ENCODE results near the gene TEAD4. TPM values are rescaled to one million over a fixed set of nuclear protein-coding genes. Genes with fewer than 3 reads are reported as not detected.

TEAD4 gene
- total RNA-seq, 1 experiment from 2014 or later: 127 TPM

- H3K4me3 Mint-ChIP-seq: no peak overlapping the region
- H4K20me1 ChIP-seq (ENCODE audit: control insufficient read depth, insufficient read depth, insufficient read length): no peaks in the 10 kb centered on the region
Measured at GRCh38 chr12:2967651-2968050, 8.5 kb downstream of the TEAD4 start.

More at GRCh38 chr12:2967651-2968050, 8.5 kb downstream of the TEAD4 start:
- no peak overlapping the region for H2AK5ac ChIP-seq (ENCODE audit: insufficient read length, low read length)
- H3K23me2 ChIP-seq (ENCODE audit: insufficient read length, low read depth, low read length, poor library complexity, severe bottlenecking): peaks cover 2% of the 10 kb centered on the region
- no peak overlapping the region for H3K27ac ChIP-seq (ENCODE audit: insufficient read length, low read depth, low read length)
- no peak overlapping the region for H3K4me2 ChIP-seq (ENCODE audit: insufficient read depth, insufficient read length, low read length)
- no peak overlapping the region for H4K91ac ChIP-seq (ENCODE audit: insufficient read length, low read depth, low read length)
- Mint-ChIP-seq H3K4me1 (peaks cover 21 to 26% of the 10 kb centered on the region in 2 experiments), H3K27ac (no peak overlapping the region; a peak in 1 of 7 replicates), H3K36me3 (ENCODE audit: insufficient read depth in 1 of 3, low read depth in 3 of 3) (peaks cover 13 to 71% (median 22%) of the 10 kb centered on the region in 3 experiments), H3K27me3 (ENCODE audit: low read depth) (no peaks in the 10 kb centered on the region), H3K9me3 (no peaks in the 10 kb centered on the region)
- H3K56ac ChIP-seq (ENCODE audit: insufficient read length, low read depth, low read length): no peak overlapping the region
- H3K18ac ChIP-seq (ENCODE audit: insufficient read length, low read depth, low read length): no peak overlapping the region
- no peak overlapping the region for H2BK15ac ChIP-seq (ENCODE audit: low read depth, low read length)
- no peaks in the 10 kb centered on the region for H3K27me3 ChIP-seq (ENCODE audit: insufficient read depth, low read length)
- no peak overlapping the region for H2BK120ac ChIP-seq (ENCODE audit: low read depth, low read length, poor library complexity, severe bottlenecking)
- no CpG with 5 or more reads among the region's 2 CpGs for WGBS (ENCODE audit: extremely low coverage, insufficient read length, low lambda C conversion rate)
- peaks cover 36% of the 10 kb centered on the region; the same call in 1 of the 2 replicates for H3K79me2 ChIP-seq (ENCODE audit: insufficient read depth, low read length)
- no peak overlapping the region for H4K5ac ChIP-seq (ENCODE audit: insufficient read length, low read depth, low read length)
- no peak overlapping the region for H2AFZ ChIP-seq (ENCODE audit: low read length)
- H3K79me1 ChIP-seq (ENCODE audit: insufficient read depth, low read depth, low read length, poor library complexity, severe bottlenecking): peaks cover 7% of the 10 kb centered on the region
- H2BK12ac ChIP-seq (ENCODE audit: insufficient read length, low read depth, low read length): no peak overlapping the region
- TF ChIP-seq CTCF (conservative IDR thresholded peaks at IDR 0.05): no peak
- H2BK20ac ChIP-seq (ENCODE audit: low read depth, low read length, poor library complexity, severe bottlenecking): no peak overlapping the region
- no peak overlapping the region for H2BK5ac ChIP-seq (ENCODE audit: insufficient read length, low read length)
- H3K9me3 ChIP-seq (ENCODE audit: control insufficient read depth, low read depth, low read length): no peaks in the 10 kb centered on the region
- H4K8ac ChIP-seq (replicated peaks; ENCODE audit: insufficient read length, low read depth, low read length): no peak overlapping the region
- no peak overlapping the region for H3K4ac ChIP-seq (ENCODE audit: low read depth, low read length)
- no peak overlapping the region for H3K23ac ChIP-seq (ENCODE audit: insufficient read length, low read depth, low read length)
- no peak for DNase-seq
- no peak overlapping the region for H3K14ac ChIP-seq (ENCODE audit: insufficient read depth, low read length)
- no peak overlapping the region for H3K9ac ChIP-seq (ENCODE audit: extremely low read depth, insufficient read length, low read length)
- H3T11ph ChIP-seq (ENCODE audit: low read length): no peak overlapping the region
- H3K4me1 ChIP-seq (ENCODE audit: insufficient read depth, low read length): peaks cover 3% of the 10 kb centered on the region; the same call in 1 of the 2 replicates
